MM.1S (cell line): ENCODE results near the gene SAMD13.

ENCODE experiments used
- DNase-seq: peaks from one replicate; pipeline ENCODE4 v3.0.0-alpha.2; 2015
- H2AFZ ChIP-seq: fragments of 300-600 bp; sonication (generic); 2 replicates; pipeline ENCODE4 v1.6.0; 2016; ENCODE audit warnings: antibody characterized with exemption, low read length
- H3F3A ChIP-seq: fragments of 300-600 bp; sonication (generic); 2 replicates; pipeline ENCODE4 v1.6.1; 2016; ENCODE audit warnings: mild to moderate bottlenecking, antibody characterized with exemption, low read length, moderate library complexity, mixed read lengths; ENCODE audit not compliant: insufficient read depth
- H3K27ac ChIP-seq: fragments of 300-600 bp; sonication (generic); 2 replicates; pipeline ENCODE4 v1.5.1; 2016; ENCODE audit warnings: mild to moderate bottlenecking, low read length
- H3K27me3 ChIP-seq: fragments of 300-600 bp; sonication (generic); replicated peaks from 2 replicates; pipeline ENCODE4 v1.6.0; 2016; ENCODE audit warnings: low read length; ENCODE audit not compliant: insufficient read depth
- H3K36me3 ChIP-seq: fragments of 300-600 bp; sonication (generic); replicated peaks from 2 replicates; pipeline ENCODE4 v1.6.1; 2016; ENCODE audit warnings: mild to moderate bottlenecking, low read length, mixed read lengths; ENCODE audit not compliant: insufficient read depth
- H3K4me1 ChIP-seq: fragments of 300-600 bp; sonication (generic); 2 replicates; pipeline ENCODE4 v1.6.1; 2016; ENCODE audit warnings: low read length, mixed read lengths
- H3K4me2 ChIP-seq: fragments of 300-600 bp; sonication (generic); 2 replicates; pipeline ENCODE4 v1.6.0; 2016; ENCODE audit warnings: low read depth, low read length
- H3K4me3 ChIP-seq: fragments of 300-600 bp; sonication (generic); 2 replicates; pipeline ENCODE4 v1.5.1; 2016; ENCODE audit warnings: low read length, mixed read lengths
- H3K79me2 ChIP-seq: fragments of 300-600 bp; sonication (generic); 2 replicates; pipeline ENCODE4 v1.6.1; 2016; ENCODE audit warnings: mixed run types, low read length, mixed read lengths
- H3K9ac ChIP-seq: fragments of 300-600 bp; sonication (generic); 2 replicates; pipeline ENCODE4 v1.6.1; 2016; ENCODE audit warnings: low read length, mixed read lengths
- H3K9me2 ChIP-seq: fragments of 300-600 bp; sonication (generic); replicated peaks from 2 replicates; pipeline ENCODE4 v1.6.1; 2016; ENCODE audit warnings: mild to moderate bottlenecking, low read length, mixed read lengths; ENCODE audit not compliant: insufficient read depth
- H3K9me3 ChIP-seq: fragments of 300-600 bp; sonication (generic); replicated peaks from 2 replicates; pipeline ENCODE4 v1.6.1; 2016; ENCODE audit warnings: mild to moderate bottlenecking, low read length, mixed read lengths; ENCODE audit not compliant: insufficient read depth
- H4K20me1 ChIP-seq: fragments of 300-600 bp; sonication (generic); 2 replicates; pipeline ENCODE4 v1.6.1; 2016; ENCODE audit warnings: mild to moderate bottlenecking, low read length, moderate library complexity, mixed read lengths; ENCODE audit not compliant: insufficient read depth
- EZH2 ChIP-seq: fragments of 300-600 bp; sonication (generic); optimal IDR thresholded peaks from 2 replicates; pipeline ENCODE3; 2017; ENCODE audit warnings: low read depth, mild to moderate bottlenecking, antibody characterized with exemption, low read length, mixed read lengths
- EZH2phosphoT487 ChIP-seq: fragments of 300-600 bp; sonication (generic); IDR thresholded peaks from 2 replicates; pipeline ENCODE4 v1.6.1; 2018; ENCODE audit warnings: antibody characterized with exemption, low read length
- TF ChIP-seq, protein P1 (sequence below): fragments of 300-600 bp; sonication (generic); IDR thresholded peaks from 2 replicates; pipeline ENCODE4 v1.5.1; 2016; ENCODE audit warnings: antibody characterized with exemption, low read length, mixed read lengths

The SAMD13 gene

DNA sequence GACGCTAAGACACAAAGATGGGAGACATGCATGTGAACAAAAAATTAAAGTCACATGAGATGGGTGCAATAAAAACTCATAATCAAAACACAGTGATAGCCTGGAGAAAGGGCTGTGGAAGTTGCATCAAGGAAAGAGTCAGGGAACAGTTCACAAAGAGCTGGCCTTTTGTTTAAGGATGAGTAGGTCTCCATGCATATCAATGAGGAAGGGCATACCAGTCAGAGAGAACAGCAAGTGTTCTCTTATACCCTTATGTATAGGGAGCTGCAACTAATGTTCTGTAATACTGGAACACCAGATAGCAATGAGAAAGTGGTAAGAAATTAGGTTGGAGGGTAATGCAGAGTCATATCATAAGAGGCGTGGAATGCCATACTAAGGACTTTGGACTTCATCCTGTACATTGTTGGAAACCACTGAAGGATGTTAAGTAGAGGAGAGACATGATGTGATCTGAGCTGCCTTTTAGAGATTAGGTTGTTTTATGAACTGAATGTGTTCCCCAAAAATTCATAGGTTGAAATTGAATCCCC lies 46.7 kb upstream of the SAMD13 start:
- Histone ChIP-seq H3K4me1 (no peaks in the 10 kb centered on the region), H3K4me3 (no peak overlapping the region), H3K27me3 (no peaks in the 10 kb centered on the region), H3F3A (no peaks in the 10 kb centered on the region), H3K9me3 (no peaks in the 10 kb centered on the region), H4K20me1 (no peaks in the 10 kb centered on the region), H3K36me3 (no peaks in the 10 kb centered on the region), H2AFZ (no peak overlapping the region), H3K4me2 (no peak overlapping the region), H3K9me2 (no peaks in the 10 kb centered on the region), H3K9ac (no peak overlapping the region), H3K27ac (no peak overlapping the region), H3K79me2 (no peaks in the 10 kb centered on the region)
- TF ChIP-seq, protein P1, sequence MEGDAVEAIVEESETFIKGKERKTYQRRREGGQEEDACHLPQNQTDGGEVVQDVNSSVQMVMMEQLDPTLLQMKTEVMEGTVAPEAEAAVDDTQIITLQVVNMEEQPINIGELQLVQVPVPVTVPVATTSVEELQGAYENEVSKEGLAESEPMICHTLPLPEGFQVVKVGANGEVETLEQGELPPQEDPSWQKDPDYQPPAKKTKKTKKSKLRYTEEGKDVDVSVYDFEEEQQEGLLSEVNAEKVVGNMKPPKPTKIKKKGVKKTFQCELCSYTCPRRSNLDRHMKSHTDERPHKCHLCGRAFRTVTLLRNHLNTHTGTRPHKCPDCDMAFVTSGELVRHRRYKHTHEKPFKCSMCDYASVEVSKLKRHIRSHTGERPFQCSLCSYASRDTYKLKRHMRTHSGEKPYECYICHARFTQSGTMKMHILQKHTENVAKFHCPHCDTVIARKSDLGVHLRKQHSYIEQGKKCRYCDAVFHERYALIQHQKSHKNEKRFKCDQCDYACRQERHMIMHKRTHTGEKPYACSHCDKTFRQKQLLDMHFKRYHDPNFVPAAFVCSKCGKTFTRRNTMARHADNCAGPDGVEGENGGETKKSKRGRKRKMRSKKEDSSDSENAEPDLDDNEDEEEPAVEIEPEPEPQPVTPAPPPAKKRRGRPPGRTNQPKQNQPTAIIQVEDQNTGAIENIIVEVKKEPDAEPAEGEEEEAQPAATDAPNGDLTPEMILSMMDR = no peak
- TF ChIP-seq EZH2phosphoT487 (no peak), EZH2 (no peak)
- DNase-seq = no peak

- Histone ChIP-seq H3K27me3 (no peaks in the 10 kb centered on the region), H3K79me2 (no peaks in the 10 kb centered on the region), H3K4me2 (no peak overlapping the region), H2AFZ (no peak overlapping the region), H3K9ac (no peak overlapping the region), H3F3A (no peaks in the 10 kb centered on the region), H3K4me3 (no peak overlapping the region), H3K4me1 (no peaks in the 10 kb centered on the region), H4K20me1 (no peaks in the 10 kb centered on the region), H3K9me2 (no peaks in the 10 kb centered on the region), H3K9me3 (no peaks in the 10 kb centered on the region), H3K27ac (no peak overlapping the region), H3K36me3 (no peaks in the 10 kb centered on the region)
- DNase-seq = no peak
- TF ChIP-seq EZH2 (no peak), EZH2phosphoT487 (no peak)
- TF ChIP-seq, protein P1 = no peak
These were observed 45.9 kb upstream of the SAMD13 start for GRCh38 chr1:84255582-84255981.

GRCh38 chr1:84257617-84258016 lies 43.9 kb upstream of the SAMD13 start:
- no peak overlapping the region for H3K9ac ChIP-seq
- no peak overlapping the region for H3K4me3 ChIP-seq
- no peak overlapping the region for H3K27ac ChIP-seq
- H3K4me1 ChIP-seq = no peaks in the 10 kb centered on the region
- H4K20me1 ChIP-seq = no peaks in the 10 kb centered on the region
- H3K9me2 ChIP-seq = no peaks in the 10 kb centered on the region
- no peak for TF ChIP-seq EZH2phosphoT487
- no peak for TF ChIP-seq EZH2
- TF ChIP-seq, protein P1 = no peak
- H3K9me3 ChIP-seq = no peaks in the 10 kb centered on the region
- no peaks in the 10 kb centered on the region for H3K36me3 ChIP-seq
- no peak overlapping the region for H3K4me2 ChIP-seq
- no peaks in the 10 kb centered on the region for H3K79me2 ChIP-seq
- no peak overlapping the region for H2AFZ ChIP-seq
- no peaks in the 10 kb centered on the region for H3F3A ChIP-seq
- no peaks in the 10 kb centered on the region for H3K27me3 ChIP-seq
- no peak for DNase-seq
